Forelimb muscle (tissue), 1 donor: Measurements from ENCODE around the gene OR1B1. TPM values are rescaled to one million over a fixed set of nuclear protein-coding genes. Genes with fewer than 3 reads are reported as not detected.
"Not testable (repeated sequence)": the region's sequence is repeated elsewhere in the genome, so short reads cannot be mapped to it uniquely, and the experiment has no call there.

ENCODE experiments used
- DNase-seq: peaks from one replicate; pipeline ENCODE4 v3.0.0-alpha.2; 2013; ENCODE audit warnings: low read depth
- polyA plus RNA-seq: library from polyadenylated mRNA; unstranded; fragments of 120-200 nt; gene quantifications from one replicate; pipeline ENCODE4 v1.2.1, GENCODE V29; 2013; ENCODE audit not compliant: insufficient read length

The OR1B1 gene
- not detected for polyA plus RNA-seq

GRCh38 chr9:122657527-122657926 lies at the start of gene OR1B1:
Gene OR1B1 (minus strand): TSS chr9:122657627.
- no peak for DNase-seq

- DNase-seq = no peak
Measured at GRCh38 chr9:122695696-122696095, 38.3 kb upstream of the OR1B1 start.

DNA sequence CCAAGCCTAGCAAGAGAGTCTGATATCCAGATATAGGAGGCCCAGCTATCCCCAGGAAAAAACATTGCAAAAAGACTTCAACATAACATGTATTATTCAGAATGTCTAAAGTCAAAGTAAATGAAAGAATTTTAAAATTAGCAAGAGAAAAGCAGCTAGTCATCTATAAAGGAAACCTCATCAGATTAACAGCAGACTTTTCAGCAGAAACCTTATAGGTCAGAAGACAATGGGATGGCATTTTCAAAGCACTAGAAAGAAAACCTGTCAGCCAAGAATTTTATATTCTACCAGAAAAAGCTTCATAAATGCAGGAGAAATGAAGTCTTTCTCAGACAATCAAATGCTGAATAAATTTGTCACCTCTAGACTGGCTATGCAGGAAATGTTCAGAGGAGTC lies 27.4 kb upstream of the OR1B1 start:
- no peak for DNase-seq

- no peak for DNase-seq
Measured at GRCh38 chr9:122672481-122672880, 15.1 kb upstream of the OR1B1 start.

- DNase-seq = no peak
Measured at GRCh38 chr9:122661416-122661815, 4.0 kb upstream of the OR1B1 start, which contains the start of gene OR1L1. Gene OR1L1 (plus strand): TSS chr9:122661716. CDS start chr9:122661716, 0 bp downstream.

DNA sequence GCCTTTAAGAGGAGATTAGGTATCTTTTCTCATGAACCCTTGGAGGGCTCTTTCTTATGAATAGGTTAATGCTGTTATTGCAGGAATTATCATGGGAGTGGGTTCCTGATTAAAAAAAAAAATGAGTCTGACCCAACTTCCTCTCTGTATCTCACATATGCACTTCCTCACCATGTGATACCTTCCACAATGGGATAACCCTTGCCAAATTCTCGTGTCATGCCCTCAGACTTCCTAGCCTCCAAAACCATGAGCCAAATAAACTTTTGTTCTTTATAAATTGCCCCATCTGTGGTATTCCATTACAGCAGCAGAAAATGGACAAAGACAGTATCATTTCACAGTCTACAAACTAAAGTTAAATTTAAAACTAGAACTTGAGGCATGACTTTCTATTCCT lies 1.0 kb downstream of the OR1B1 start:
- no peak for DNase-seq

DNA sequence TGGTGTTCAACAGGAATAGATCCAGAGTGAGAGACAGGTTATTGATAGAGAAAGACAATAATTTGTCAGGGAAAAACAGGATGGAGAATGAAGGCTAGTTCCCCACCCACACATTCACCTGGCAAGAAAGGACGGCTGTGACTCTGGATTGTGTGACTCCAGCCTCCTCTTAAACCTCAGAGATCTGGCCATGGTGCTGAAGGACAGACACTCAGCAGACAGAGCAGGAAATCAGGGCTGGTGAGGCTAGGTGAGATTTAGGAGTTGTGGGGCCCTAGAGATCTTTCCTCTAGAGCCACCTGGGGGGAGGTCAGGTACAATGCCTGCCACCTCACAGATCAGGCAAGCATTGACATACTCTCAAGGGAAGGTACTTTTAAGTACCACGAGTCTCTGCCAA lies 15.2 kb downstream of the OR1B1 start:
- DNase-seq = no peak

DNA sequence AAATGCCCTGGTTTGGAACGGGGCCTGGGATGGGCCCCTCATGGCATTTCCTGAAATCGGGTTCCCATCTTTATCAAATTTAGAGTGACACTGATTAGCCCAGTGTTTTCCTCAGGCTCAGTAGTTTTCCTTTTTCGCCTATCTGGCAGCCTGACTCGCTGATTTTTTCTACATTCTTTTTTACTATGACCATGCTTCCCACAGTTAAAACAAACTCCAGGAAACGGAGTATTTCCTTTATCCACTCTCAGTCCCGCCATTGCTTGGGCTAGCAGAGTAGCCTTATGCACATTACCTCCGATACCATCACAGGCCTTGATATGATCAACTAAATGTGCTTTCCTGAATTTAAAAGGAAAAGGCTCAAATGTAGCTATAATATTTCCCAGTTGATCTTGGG lies 37.4 kb downstream of the OR1B1 start:
- no peak for DNase-seq

- no peak for DNase-seq
Measured at GRCh38 chr9:122614362-122614761, 43.1 kb downstream of the OR1B1 start, which contains the start of gene OR1Q1. Gene OR1Q1 (plus strand): TSS chr9:122614738. CDS start chr9:122614738, 0 bp downstream.

GRCh38 chr9:122609804-122610203 lies 47.6 kb downstream of the OR1B1 start:
- no peak for DNase-seq

DNA sequence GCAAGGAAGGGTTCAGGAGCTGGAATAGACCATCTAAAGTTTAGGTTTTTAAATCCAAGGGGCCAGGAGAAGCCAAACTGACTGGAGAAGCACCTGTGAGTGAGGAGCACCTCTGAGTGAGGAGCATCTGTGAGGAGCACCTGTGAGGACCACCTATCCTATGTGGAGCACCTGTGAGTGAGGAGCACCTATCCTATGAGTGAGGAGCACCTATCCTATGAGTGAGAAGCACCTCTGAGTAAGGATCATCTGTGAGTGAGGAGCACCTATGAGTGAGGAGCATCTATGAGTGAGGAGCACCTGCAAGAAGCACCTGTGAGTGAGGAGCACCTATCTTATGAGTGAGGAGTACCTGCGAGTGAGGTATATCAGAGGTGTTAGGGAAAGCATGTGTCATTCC lies 50.8 kb downstream of the OR1B1 start:
- DNase-seq = no peak

DNA sequence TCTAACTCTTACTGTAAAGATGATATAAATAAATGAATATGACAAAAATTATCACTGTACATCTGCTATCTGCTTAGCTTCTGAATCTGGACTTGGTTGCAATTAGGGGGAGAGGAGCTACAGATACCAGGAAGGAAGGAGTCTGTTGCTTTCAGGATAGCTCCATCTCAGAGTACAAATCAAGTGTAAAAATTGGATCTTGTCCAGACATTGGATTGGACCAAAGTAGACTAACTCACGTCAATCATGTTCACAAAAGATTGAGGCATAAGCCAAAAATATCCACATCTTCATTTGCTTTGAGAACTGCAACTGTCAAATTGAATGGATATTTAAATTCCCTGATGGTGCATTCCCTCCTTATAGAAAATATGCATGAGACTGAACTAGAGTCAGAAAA lies 51.7 kb downstream of the OR1B1 start:
- DNase-seq = no peak

GRCh38 chr9:122583284-122583683 lies 74.1 kb downstream of the OR1B1 start, which contains the start of gene OR1L8:
Gene OR1L8 (minus strand): TSS chr9:122583384. CDS start chr9:122568477, 14,907 bp downstream.
- DNase-seq = not testable (repeated sequence)

- DNase-seq = no peak
Measured at GRCh38 chr9:122580360-122580759, 77.1 kb downstream of the OR1B1 start.

DNA sequence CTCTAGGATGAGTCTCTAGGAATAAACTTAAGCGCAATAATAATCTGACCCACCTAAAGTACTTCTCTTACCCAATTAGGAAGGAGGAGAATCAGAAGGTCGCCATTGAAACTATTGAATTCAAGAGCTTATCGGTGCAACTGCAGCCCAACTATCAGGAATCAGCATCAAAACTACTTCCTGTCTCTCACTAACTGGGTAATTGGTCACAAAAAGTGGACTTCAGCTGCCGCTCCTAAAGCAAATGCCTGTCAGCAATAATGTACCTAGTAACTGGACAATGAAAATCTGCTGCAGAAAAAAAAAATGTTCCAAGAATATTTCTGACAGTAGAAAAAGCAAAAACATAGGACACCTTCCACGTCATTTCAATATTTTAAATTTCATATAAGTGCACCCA lies 77.6 kb downstream of the OR1B1 start:
- DNase-seq = no peak

Other genes with a start within 250 kb of the OR1B1 start
- not detected for gene OR1J1, start 179.7 kb downstream of the OR1B1 start, polyA plus RNA-seq
- gene OR1J2, start 146.8 kb downstream of the OR1B1 start, polyA plus RNA-seq = not detected
- not detected for gene OR1J4, start 138.5 kb downstream of the OR1B1 start, polyA plus RNA-seq
- gene OR1N1, start 130.3 kb downstream of the OR1B1 start, polyA plus RNA-seq = not detected
- not detected for gene OR1N2, start 104.5 kb downstream of the OR1B1 start, polyA plus RNA-seq
- gene OR1L8, start 74.2 kb downstream of the OR1B1 start, polyA plus RNA-seq = 0.15 TPM
- gene OR1Q1, start 42.9 kb downstream of the OR1B1 start, polyA plus RNA-seq = not detected
- gene OR1L1, start 4.1 kb upstream of the OR1B1 start, polyA plus RNA-seq = not detected
- gene OR1L3, start 17.5 kb upstream of the OR1B1 start, polyA plus RNA-seq = not detected
- not detected for gene OR1L4, start 66.4 kb upstream of the OR1B1 start, polyA plus RNA-seq
- not detected for gene OR1L6, start 84.7 kb upstream of the OR1B1 start, polyA plus RNA-seq
- gene OR5C1, start 131.3 kb upstream of the OR1B1 start, polyA plus RNA-seq = not detected
- not detected for gene OR1K1, start 142.5 kb upstream of the OR1B1 start, polyA plus RNA-seq
- gene PDCL, start 171.0 kb upstream of the OR1B1 start, polyA plus RNA-seq = 15.2 TPM
- 30.4 TPM for gene RC3H2, start 247.7 kb upstream of the OR1B1 start, polyA plus RNA-seq